Measurements from ENCODE around the gene MSTN.

- TF ChIP-seq EZH2 (IDR thresholded peaks at IDR 0.05; ENCODE audit: insufficient read depth, poor library complexity, severe bottlenecking) (no peak), EZH2phosphoT487 (IDR thresholded peaks at IDR 0.05; ENCODE audit: insufficient read depth, low read depth) (no peak)
These were observed 41.8 kb downstream of the MSTN start for GRCh38 chr2:190020720-190021119.
